Measurements from ENCODE around the gene ZNF408.

ZNF408 gene

GRCh38 chr11:46675949-46676348, 24.9 kb upstream of the ZNF408 start:
- no peak overlapping the region for H3K4me3 ChIP-seq (ENCODE audit: low read depth, low read length)
- no peak for DNase-seq (ENCODE audit: low read depth)
- no peak for TF ChIP-seq CTCF (IDR thresholded peaks at IDR 0.05; ENCODE audit: low read depth, low read length, missing control alignments)

GRCh38 chr11:46676436-46677158, 24.2 kb upstream of the ZNF408 start:
- DNase-seq (ENCODE audit: low read depth) = no peak
- no peak for TF ChIP-seq CTCF (IDR thresholded peaks at IDR 0.05; ENCODE audit: low read depth, low read length, missing control alignments)
- no peak overlapping the region for H3K4me3 ChIP-seq (ENCODE audit: low read depth, low read length)

- DNase-seq (ENCODE audit: low read depth) = no peak
- H3K4me3 ChIP-seq (ENCODE audit: low read depth, low read length) = no peak overlapping the region
- no peak for TF ChIP-seq CTCF (IDR thresholded peaks at IDR 0.05; ENCODE audit: low read depth, low read length, missing control alignments)
Observed at GRCh38 chr11:46677169-46677568, 23.7 kb upstream of the ZNF408 start.

- DNase-seq (ENCODE audit: low read depth) = no peak
- H3K4me3 ChIP-seq (ENCODE audit: low read depth, low read length) = no peak overlapping the region
- TF ChIP-seq CTCF (IDR thresholded peaks at IDR 0.05; ENCODE audit: low read depth, low read length, missing control alignments) = no peak
Observed at GRCh38 chr11:46677991-46678740, 22.7 kb upstream of the ZNF408 start.

- DNase-seq (ENCODE audit: low read depth) = no peak
- TF ChIP-seq CTCF (IDR thresholded peaks at IDR 0.05; ENCODE audit: low read depth, low read length, missing control alignments) = no peak
- no peak overlapping the region for H3K4me3 ChIP-seq (ENCODE audit: low read depth, low read length)
Observed at GRCh38 chr11:46678741-46679130, 22.1 kb upstream of the ZNF408 start.

GRCh38 chr11:46679241-46680163, 21.3 kb upstream of the ZNF408 start:
- H3K4me3 ChIP-seq (ENCODE audit: low read depth, low read length) = no peak overlapping the region
- no peak for TF ChIP-seq CTCF (IDR thresholded peaks at IDR 0.05; ENCODE audit: low read depth, low read length, missing control alignments)
- DNase-seq (ENCODE audit: low read depth) = no peak

Data from GM12864 (cell line).